SH-SY5Y (cell line): ENCODE data around the gene SPATA46.

Source experiments
- GATA2 ChIP-seq: IDR thresholded peaks from 2 replicates; pipeline ENCODE4 v1.6.1; 2011; ENCODE audit warnings: mild to moderate bottlenecking, low read depth, low read length
- GATA3 ChIP-seq: IDR thresholded peaks from 2 replicates; pipeline ENCODE4 v1.6.1; 2011; ENCODE audit warnings: low read depth, mild to moderate bottlenecking, low read length, moderate library complexity

- TF ChIP-seq GATA3 (no peak), GATA2 (no peak)
Observed at GRCh38 chr1:162397039-162397448, 20.4 kb upstream of the SPATA46 start.
